GM21390 (cell line): Measurements from ENCODE around the gene NAV2.

Source experiments
- ATAC-seq: cut with Tn5 transposase; IDR thresholded peaks from one replicate; pipeline ENCODE4 v1.9.1; 2021; ENCODE audit not compliant: unreplicated experiment

Gene NAV2

GRCh38 chr11:20031155-20032001 lies 318.7 kb downstream of the NAV2 start:
- no peak for ATAC-seq

GRCh38 chr11:20032127-20032526 lies 319.5 kb downstream of the NAV2 start:
- no peak for ATAC-seq

GRCh38 chr11:20032577-20033260 lies 320.1 kb downstream of the NAV2 start:
- no peak for ATAC-seq

- no peak for ATAC-seq
These were observed 321.2 kb downstream of the NAV2 start for GRCh38 chr11:20033806-20034205.

- no peak for ATAC-seq
These were observed 322.3 kb downstream of the NAV2 start for GRCh38 chr11:20034941-20035340.

- ATAC-seq = no peak
These were observed 322.7 kb downstream of the NAV2 start for GRCh38 chr11:20035375-20035700.

GRCh38 chr11:20035701-20036601 lies 323.3 kb downstream of the NAV2 start:
- ATAC-seq = no peak

- ATAC-seq = no peak
These were observed 324.1 kb downstream of the NAV2 start for GRCh38 chr11:20036626-20037335.

- ATAC-seq = no peak
These were observed 324.9 kb downstream of the NAV2 start for GRCh38 chr11:20037396-20038153.

- ATAC-seq = no peak
These were observed 325.8 kb downstream of the NAV2 start for GRCh38 chr11:20038412-20038811.

GRCh38 chr11:20038972-20039371 lies 326.3 kb downstream of the NAV2 start:
- ATAC-seq = no peak

- ATAC-seq = no peak
These were observed 328.9 kb downstream of the NAV2 start for GRCh38 chr11:20041499-20041898.

GRCh38 chr11:20042045-20042639 lies 329.5 kb downstream of the NAV2 start:
- no peak for ATAC-seq

GRCh38 chr11:20042811-20043341 lies 330.2 kb downstream of the NAV2 start:
- no peak for ATAC-seq

GRCh38 chr11:20043992-20044391 lies 331.4 kb downstream of the NAV2 start:
- ATAC-seq = no peak

GRCh38 chr11:20045098-20045688 lies 332.6 kb downstream of the NAV2 start:
- no peak for ATAC-seq

GRCh38 chr11:20046416-20046815 lies 333.8 kb downstream of the NAV2 start:
- no peak for ATAC-seq

- ATAC-seq = no peak
These were observed 334.6 kb downstream of the NAV2 start for GRCh38 chr11:20047006-20047768.
